Natural killer cell (primary cell): Measurements from ENCODE around the gene RTN4IP1. TPM values are rescaled to one million over a fixed set of nuclear protein-coding genes. Genes with fewer than 3 reads are reported as not detected.

ENCODE experiments used
- ATAC-seq, 3 donors: fragments of 150-1000 bp in 2 of 3; fragments of 200-7000 bp in 1 of 3; cut with Tn5 transposase; 1 replicate in 1 of 3; 2 replicates in 2 of 3; pipeline ENCODE4 v1.10.0; 2021; ENCODE audit warnings: mild to moderate bottlenecking in 2 of 3, moderate library complexity in 2 of 3
- DNase-seq, 2 donors: peaks; one replicate each; pipeline versions ENCODE4 v3.0.0 to v3.0.0-alpha.2; 2013 to 2021; ENCODE audit warnings: mixed read lengths in 1 of 2
- H3K27ac ChIP-seq: one replicate; pipeline ENCODE4 v1.5.1; 2013; ENCODE audit warnings: mild to moderate bottlenecking, low read length
- H3K27me3 ChIP-seq: one replicate; pipeline ENCODE4 v1.6.1; 2013; ENCODE audit warnings: low read length; ENCODE audit not compliant: control insufficient read depth, insufficient read depth
- H3K36me3 ChIP-seq: one replicate; pipeline ENCODE4 v1.6.1; 2013; ENCODE audit warnings: low read length; ENCODE audit not compliant: control insufficient read depth, insufficient read depth
- H3K4me1 ChIP-seq: one replicate; pipeline ENCODE4 v1.6.1; 2013; ENCODE audit warnings: low read length; ENCODE audit not compliant: control insufficient read depth, insufficient read depth
- H3K4me3 ChIP-seq: one replicate; pipeline ENCODE4 v1.5.1; 2013; ENCODE audit warnings: low read length
- H3K9me3 ChIP-seq: one replicate; pipeline ENCODE4 v1.6.1; 2013; ENCODE audit warnings: low read length; ENCODE audit not compliant: control insufficient read depth, insufficient read depth
- H3K27ac Mint-ChIP-seq, 2 donors: one replicate each; pipeline ENCODE4 v1.8.0; 2022; ENCODE audit warnings: mild to moderate bottlenecking in 2 of 2, mixed read lengths in 2 of 2, moderate library complexity in 1 of 2
- H3K27me3 Mint-ChIP-seq, 2 donors: one replicate each; pipeline ENCODE4 v1.8.0; 2022; ENCODE audit warnings: low read depth in 2 of 2, mixed read lengths in 2 of 2
- H3K36me3 Mint-ChIP-seq: one replicate; pipeline ENCODE4 v1.8.0; 2022; ENCODE audit warnings: mixed read lengths
- H3K4me1 Mint-ChIP-seq, 2 donors: one replicate each; pipeline ENCODE4 v1.8.0; 2022; ENCODE audit warnings: mixed read lengths in 2 of 2
- H3K4me3 Mint-ChIP-seq: one replicate; pipeline ENCODE4 v1.8.0; 2022; ENCODE audit warnings: mild to moderate bottlenecking, moderate library complexity, mixed read lengths
- H3K9me3 Mint-ChIP-seq, 2 donors: one replicate each; pipeline ENCODE4 v1.8.0; 2022; ENCODE audit warnings: mixed read lengths in 2 of 2
- WGBS: methylation state at CpG from one replicate; pipeline ENCODE4 v1.1.7; 2013; ENCODE audit warnings: missing lambda C conversion rate; ENCODE audit not compliant: insufficient coverage; 5-methylcytosine and 5-hydroxymethylcytosine counted together
- intact Hi-C: fragments of 100-400 bp; cut with micrococcal nuclease; formaldehyde crosslinking; loops from one replicate; pipeline ENCODE4 v1.14.2; 2022
- total RNA-seq, 4 donors: library from RNA; stranded (reverse); fragments of 120-200 nt in 1 of 4; gene quantifications; one replicate each; pipeline versions ENCODE4 v1.2.3 to v1.2.4, GENCODE V29; 2013 to 2022
- TF ChIP-seq, protein P1 (sequence below): fragments of 200-600 bp; IDR thresholded peaks from one replicate; pipeline ENCODE4 v1.8.0; 2022; ENCODE audit warnings: antibody characterized with exemption

The RTN4IP1 gene
- total RNA-seq, 3 donors from 2014 or later (not counting 1 experiment from before 2014, with no cell fraction given) = 2.9 to 5.5 (median 5.0) TPM

- H3K4me3 Mint-ChIP-seq = no peak overlapping the region
- peaks cover 37% of the 10 kb centered on the region for H3K36me3 ChIP-seq
- no peaks in the 10 kb centered on the region for H3K36me3 Mint-ChIP-seq
- H3K9me3 ChIP-seq = no peaks in the 10 kb centered on the region
- H3K4me1 ChIP-seq = no peaks in the 10 kb centered on the region
- H3K27ac ChIP-seq = no peak overlapping the region
- WGBS = 86% methylated on average over 5 of the region's 5 CpGs
- intact Hi-C loops = no loop called here
- H3K27ac Mint-ChIP-seq = no peak overlapping the region
- no peaks in the 10 kb centered on the region for H3K9me3 Mint-ChIP-seq
- no peak overlapping the region for H3K4me3 ChIP-seq
- DNase-seq = no peak
- TF ChIP-seq, protein P1, sequence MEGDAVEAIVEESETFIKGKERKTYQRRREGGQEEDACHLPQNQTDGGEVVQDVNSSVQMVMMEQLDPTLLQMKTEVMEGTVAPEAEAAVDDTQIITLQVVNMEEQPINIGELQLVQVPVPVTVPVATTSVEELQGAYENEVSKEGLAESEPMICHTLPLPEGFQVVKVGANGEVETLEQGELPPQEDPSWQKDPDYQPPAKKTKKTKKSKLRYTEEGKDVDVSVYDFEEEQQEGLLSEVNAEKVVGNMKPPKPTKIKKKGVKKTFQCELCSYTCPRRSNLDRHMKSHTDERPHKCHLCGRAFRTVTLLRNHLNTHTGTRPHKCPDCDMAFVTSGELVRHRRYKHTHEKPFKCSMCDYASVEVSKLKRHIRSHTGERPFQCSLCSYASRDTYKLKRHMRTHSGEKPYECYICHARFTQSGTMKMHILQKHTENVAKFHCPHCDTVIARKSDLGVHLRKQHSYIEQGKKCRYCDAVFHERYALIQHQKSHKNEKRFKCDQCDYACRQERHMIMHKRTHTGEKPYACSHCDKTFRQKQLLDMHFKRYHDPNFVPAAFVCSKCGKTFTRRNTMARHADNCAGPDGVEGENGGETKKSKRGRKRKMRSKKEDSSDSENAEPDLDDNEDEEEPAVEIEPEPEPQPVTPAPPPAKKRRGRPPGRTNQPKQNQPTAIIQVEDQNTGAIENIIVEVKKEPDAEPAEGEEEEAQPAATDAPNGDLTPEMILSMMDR = no peak
- H3K4me1 Mint-ChIP-seq = no peaks in the 10 kb centered on the region
- no peak for ATAC-seq
- H3K27me3 ChIP-seq = no peaks in the 10 kb centered on the region
- no peaks in the 10 kb centered on the region for H3K27me3 Mint-ChIP-seq
Measured at GRCh38 chr6:106572436-106572835, 56.9 kb downstream of the RTN4IP1 start.

GRCh38 chr6:106569428-106569827, 59.9 kb downstream of the RTN4IP1 start:
- no peak overlapping the region for H3K4me3 ChIP-seq
- Mint-ChIP-seq H3K27me3 (no peaks in the 10 kb centered on the region), H3K4me3 (no peak overlapping the region), H3K4me1 (peaks cover 5% of the 10 kb centered on the region in 2 donors), H3K36me3 (no peaks in the 10 kb centered on the region), H3K9me3 (no peaks in the 10 kb centered on the region), H3K27ac (no peak overlapping the region)
- no peaks in the 10 kb centered on the region for H3K9me3 ChIP-seq
- WGBS = 98% methylated on average over 4 of the region's 4 CpGs
- H3K27me3 ChIP-seq = no peaks in the 10 kb centered on the region
- H3K36me3 ChIP-seq = peaks cover 59% of the 10 kb centered on the region
- no peak overlapping the region for H3K27ac ChIP-seq
- intact Hi-C loops = no loop called here
- TF ChIP-seq, protein P1 = no peak
- no peak for DNase-seq
- no peaks in the 10 kb centered on the region for H3K4me1 ChIP-seq
- ATAC-seq = no peak

DNA sequence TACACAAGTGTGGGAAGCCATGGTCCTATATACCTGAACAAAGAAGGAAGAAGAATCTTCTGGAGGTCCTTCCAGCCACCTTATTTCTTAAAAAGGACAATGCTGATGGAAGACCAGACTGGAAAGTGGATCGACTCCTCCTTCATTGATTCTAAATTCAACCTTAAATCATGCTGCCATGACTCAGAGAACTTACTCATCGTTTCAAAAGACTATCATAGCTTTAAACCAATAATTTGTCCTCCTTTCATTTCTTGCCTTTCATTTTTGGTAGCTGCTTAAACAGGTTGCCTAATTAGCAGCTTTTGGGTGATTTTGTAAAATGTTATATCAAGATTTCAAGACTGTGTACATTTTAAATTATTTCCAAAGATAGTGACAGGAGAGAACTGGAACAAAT, 60.8 kb downstream of the RTN4IP1 start:
- Mint-ChIP-seq H3K27ac (no peak overlapping the region), H3K36me3 (no peaks in the 10 kb centered on the region)

GRCh38 chr6:106564476-106564875, 64.8 kb downstream of the RTN4IP1 start:
- no peaks in the 10 kb centered on the region for H3K27me3 ChIP-seq
- no peaks in the 10 kb centered on the region for H3K9me3 ChIP-seq
- Mint-ChIP-seq H3K27me3 (no peaks in the 10 kb centered on the region), H3K9me3 (no peaks in the 10 kb centered on the region), H3K36me3 (peaks cover 8% of the 10 kb centered on the region), H3K4me3 (no peak overlapping the region), H3K27ac (no peak overlapping the region), H3K4me1 (peaks cover 5% of the 10 kb centered on the region in 2 donors)
- H3K36me3 ChIP-seq = peaks cover 88% of the 10 kb centered on the region
- WGBS = 90% methylated on average over 2 of the region's 4 CpGs
- intact Hi-C loops = no loop called here
- TF ChIP-seq, protein P1 = no peak
- no peak for ATAC-seq
- no peak for DNase-seq
- H3K4me1 ChIP-seq = no peaks in the 10 kb centered on the region
- H3K27ac ChIP-seq = no peak overlapping the region
- no peak overlapping the region for H3K4me3 ChIP-seq

More for the DNA sequence above, 60.8 kb downstream of the RTN4IP1 start:
- Mint-ChIP-seq H3K9me3 (no peaks in the 10 kb centered on the region), H3K27me3 (no peaks in the 10 kb centered on the region), H3K4me1 (peaks cover 5% of the 10 kb centered on the region in 2 donors), H3K4me3 (no peak overlapping the region)
- Histone ChIP-seq H3K27me3 (no peaks in the 10 kb centered on the region), H3K9me3 (no peaks in the 10 kb centered on the region), H3K27ac (no peak overlapping the region), H3K4me1 (no peaks in the 10 kb centered on the region), H3K36me3 (peaks cover 68% of the 10 kb centered on the region), H3K4me3 (no peak overlapping the region)
- no peak for DNase-seq
- 92% methylated on average over 2 of the region's 2 CpGs for WGBS
- intact Hi-C loops = no loop called here
- TF ChIP-seq, protein P1 = no peak
- no peak for ATAC-seq
